Astrocyte of the spinal cord (primary cell): ENCODE results near the gene ARHGAP42.
"Not testable (repeated sequence)": the region's sequence is repeated elsewhere in the genome, so short reads cannot be mapped to it uniquely, and the experiment has no call there.

ENCODE experiments used
- DNase-seq: peaks from one replicate; pipeline ENCODE4 v3.0.0; 2011; ENCODE audit warnings: low read depth, low spot score
- H3K4me3 ChIP-seq: 2 replicates; pipeline ENCODE4 v1.5.1; 2011; ENCODE audit warnings: low read depth, mild to moderate bottlenecking, low read length, moderate library complexity
- CTCF ChIP-seq: IDR thresholded peaks from 2 replicates; pipeline ENCODE4 v1.5.1; 2012; ENCODE audit warnings: low read depth, mild to moderate bottlenecking, low read length, inconsistent platforms
- in situ Hi-C: cut with HindIII; loops from 2 replicates; pipeline ENCODE4 v1.10.0; 2017; ENCODE audit warnings: low sequenced_read_pairs

Gene ARHGAP42

DNA sequence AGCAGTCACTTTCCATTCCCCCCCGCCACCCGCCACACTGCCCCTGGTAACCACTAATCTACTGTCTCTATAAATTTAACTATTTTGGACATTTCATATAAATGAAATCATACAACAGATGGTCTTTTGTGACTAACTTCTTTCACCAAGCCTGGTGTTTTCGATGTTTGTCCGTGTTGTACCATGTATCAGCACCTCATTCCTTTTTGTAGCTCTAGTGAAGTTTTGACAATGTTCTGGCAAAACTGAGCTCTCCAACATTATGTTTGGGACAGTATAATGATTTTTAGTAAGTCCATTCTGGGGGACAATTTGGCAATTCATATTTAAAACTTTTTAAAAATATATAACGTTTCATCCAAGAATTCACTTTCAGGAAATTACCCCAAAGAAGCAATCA, 45.6 kb upstream of the ARHGAP42 start:
- in situ Hi-C loops = no loop called here
- DNase-seq = no peak
- H3K4me3 ChIP-seq = no peak overlapping the region
- TF ChIP-seq CTCF = no peak

DNA sequence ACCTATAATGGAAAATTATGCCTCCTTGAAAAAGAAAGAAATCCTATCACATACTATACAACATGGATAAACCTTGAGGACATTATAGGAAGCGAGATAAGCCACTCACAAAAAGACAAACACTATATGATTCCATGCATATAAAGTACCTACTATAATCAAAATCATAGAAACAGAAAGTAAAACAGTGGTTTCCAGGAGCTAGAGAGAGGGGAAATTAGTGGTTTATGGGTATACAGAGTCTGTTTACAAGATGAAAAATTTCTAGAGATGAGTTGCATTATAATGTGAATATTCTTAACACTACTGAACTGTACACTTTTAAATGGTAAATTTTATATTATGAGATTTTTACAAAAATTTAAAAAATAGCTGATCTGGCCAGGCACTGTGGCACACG, 40.5 kb upstream of the ARHGAP42 start:
- TF ChIP-seq CTCF = no peak
- H3K4me3 ChIP-seq = no peak overlapping the region
- DNase-seq = no peak
- in situ Hi-C loops = no loop called here

- TF ChIP-seq CTCF = no peak
- in situ Hi-C loops = no loop called here
These were observed 39.2 kb upstream of the ARHGAP42 start for GRCh38 chr11:100647861-100648260.

GRCh38 chr11:100663583-100663982, 23.5 kb upstream of the ARHGAP42 start:
- in situ Hi-C loops = no loop called here

More at GRCh38 chr11:100647861-100648260, 39.2 kb upstream of the ARHGAP42 start:
- no peak for DNase-seq
- H3K4me3 ChIP-seq = no peak overlapping the region

GRCh38 chr11:100663996-100664395, 23.1 kb upstream of the ARHGAP42 start:
- no peak overlapping the region for H3K4me3 ChIP-seq
- DNase-seq = no peak
- no peak for TF ChIP-seq CTCF
- in situ Hi-C loops = no loop called here

More at GRCh38 chr11:100663583-100663982, 23.5 kb upstream of the ARHGAP42 start:
- no peak overlapping the region for H3K4me3 ChIP-seq
- no peak for TF ChIP-seq CTCF
- DNase-seq = no peak

- DNase-seq, in situ Hi-C loops, H3K4me3 ChIP-seq: not testable (repeated sequence)
These were observed 20.3 kb upstream of the ARHGAP42 start for GRCh38 chr11:100666816-100667215.

- TF ChIP-seq CTCF = no peak
- no peak overlapping the region for H3K4me3 ChIP-seq
- in situ Hi-C loops = no loop called here
- DNase-seq = no peak
These were observed 19.6 kb upstream of the ARHGAP42 start for GRCh38 chr11:100667449-100667848.
